ENCODE results near the gene GRIN3B. TPM values are rescaled to one million over a fixed set of nuclear protein-coding genes. Genes with fewer than 3 reads are reported as not detected.
"Not testable (repeated sequence)": the region's sequence is repeated elsewhere in the genome, so short reads cannot be mapped to it uniquely, and the experiment has no call there.

Gene GRIN3B
- polyA plus RNA-seq (2013, experiment 1 of 2) = not detected
- 0.19 TPM for polyA plus RNA-seq (2013, experiment 2 of 2)

- Histone ChIP-seq H3K4me3 (ENCODE audit: low read length) (peak within 1 kb of the TSS; percentile 57), H3K27ac (ENCODE audit: low read depth, low read length) (no peak within 1 kb of the TSS), H3K4me1 (ENCODE audit: insufficient read depth, low read length) (no peaks in the 10 kb centered on the region), H3K9ac (ENCODE audit: low read depth, low read length) (no peak within 1 kb of the TSS), H3K36me3 (ENCODE audit: insufficient read depth, low read length) (no peaks in the 10 kb centered on the region), H3K27me3 (ENCODE audit: insufficient read depth, low read length) (peaks cover 37% of the 10 kb centered on the region), H3K9me3 (ENCODE audit: insufficient read depth, low read depth, low read length) (no peaks in the 10 kb centered on the region)
- 4% methylated on average over 43 of the region's 43 CpGs for WGBS
Observed at GRCh38 chr19:1000095-1000494, at the start of gene GRIN3B. TSS of gene GRIN3B (plus strand) at chr19:1000419. CDS start at chr19:1000438, 19 bp downstream.

GRCh38 chr19:952049-952679, 48.1 kb upstream of the GRIN3B start:
- peak overlapping the region; percentile 80 for H3K27ac ChIP-seq (ENCODE audit: low read depth, low read length)
- H3K9me3 ChIP-seq (ENCODE audit: insufficient read depth, low read depth, low read length) = no peaks in the 10 kb centered on the region
- no peak overlapping the region for H3K4me3 ChIP-seq (ENCODE audit: low read length)
- H3K27me3 ChIP-seq (ENCODE audit: insufficient read depth, low read length) = no peaks in the 10 kb centered on the region
- H3K9ac ChIP-seq (ENCODE audit: low read depth, low read length) = peak overlapping the region; percentile 56; the same call in 1 of the 2 replicates
- 88% methylated on average over 14 of the region's 14 CpGs for WGBS
- peaks cover 12% of the 10 kb centered on the region for H3K36me3 ChIP-seq (ENCODE audit: insufficient read depth, low read length)
- peaks cover 18% of the 10 kb centered on the region; the same call in 1 of the 2 replicates for H3K4me1 ChIP-seq (ENCODE audit: insufficient read depth, low read length)

GRCh38 chr19:952680-953444, 47.4 kb upstream of the GRIN3B start:
- Histone ChIP-seq H3K9ac (ENCODE audit: low read depth, low read length) (peak overlapping the region; percentile 56), H3K9me3 (ENCODE audit: insufficient read depth, low read depth, low read length) (no peaks in the 10 kb centered on the region), H3K4me1 (ENCODE audit: insufficient read depth, low read length) (peaks cover 21% of the 10 kb centered on the region; the same call in 1 of the 2 replicates), H3K36me3 (ENCODE audit: insufficient read depth, low read length) (peaks cover 5% of the 10 kb centered on the region; the same call in 1 of the 2 replicates), H3K27ac (ENCODE audit: low read depth, low read length) (peak overlapping the region; percentile 80), H3K27me3 (ENCODE audit: insufficient read depth, low read length) (no peaks in the 10 kb centered on the region), H3K4me3 (ENCODE audit: low read length) (0 out of 2 replicates have a peak overlapping the region, but pooled peaks have one; percentile 6)
- 50% methylated on average over 12 of the region's 21 CpGs for WGBS

- H3K4me3 ChIP-seq (ENCODE audit: low read length) = no peak overlapping the region
- WGBS = 51% methylated on average over 28 of the region's 33 CpGs
- H3K4me1 ChIP-seq (ENCODE audit: insufficient read depth, low read length) = peaks cover 21% of the 10 kb centered on the region; the same call in 1 of the 2 replicates
- no peaks in the 10 kb centered on the region for H3K36me3 ChIP-seq (ENCODE audit: insufficient read depth, low read length)
- no peaks in the 10 kb centered on the region for H3K9me3 ChIP-seq (ENCODE audit: insufficient read depth, low read depth, low read length)
- H3K9ac ChIP-seq (ENCODE audit: low read depth, low read length) = no peak overlapping the region
- H3K27me3 ChIP-seq (ENCODE audit: insufficient read depth, low read length) = no peaks in the 10 kb centered on the region
- peak overlapping the region; percentile 80 for H3K27ac ChIP-seq (ENCODE audit: low read depth, low read length)
Observed at GRCh38 chr19:953445-954271, 46.6 kb upstream of the GRIN3B start.

- Histone ChIP-seq H3K36me3 (ENCODE audit: insufficient read depth, low read length) (peaks cover 4% of the 10 kb centered on the region; the same call in 1 of the 2 replicates), H3K4me3 (ENCODE audit: low read length) (no peak overlapping the region), H3K9ac (ENCODE audit: low read depth, low read length) (no peak overlapping the region), H3K27me3 (ENCODE audit: insufficient read depth, low read length) (no peaks in the 10 kb centered on the region), H3K9me3 (ENCODE audit: insufficient read depth, low read depth, low read length) (no peaks in the 10 kb centered on the region), H3K27ac (ENCODE audit: low read depth, low read length) (no peak overlapping the region; the same call in 1 of the 2 replicates), H3K4me1 (ENCODE audit: insufficient read depth, low read length) (peaks cover 21% of the 10 kb centered on the region; the same call in 1 of the 2 replicates)
- 73% methylated on average over 12 of the region's 14 CpGs for WGBS
Observed at GRCh38 chr19:954272-954671, 45.9 kb upstream of the GRIN3B start.

- 80% methylated on average over 43 of the region's 43 CpGs for WGBS
- H3K27ac ChIP-seq (ENCODE audit: low read depth, low read length) = no peak overlapping the region; the same call in 1 of the 2 replicates
- H3K9ac ChIP-seq (ENCODE audit: low read depth, low read length) = no peak overlapping the region
- H3K36me3 ChIP-seq (ENCODE audit: insufficient read depth, low read length) = peaks cover 4% of the 10 kb centered on the region; the same call in 1 of the 2 replicates
- H3K4me3 ChIP-seq (ENCODE audit: low read length) = no peak overlapping the region
- H3K27me3 ChIP-seq (ENCODE audit: insufficient read depth, low read length) = no peaks in the 10 kb centered on the region
- H3K9me3 ChIP-seq (ENCODE audit: insufficient read depth, low read depth, low read length) = no peaks in the 10 kb centered on the region
- peaks cover 21% of the 10 kb centered on the region; the same call in 1 of the 2 replicates for H3K4me1 ChIP-seq (ENCODE audit: insufficient read depth, low read length)
Observed at GRCh38 chr19:954672-955494, 45.3 kb upstream of the GRIN3B start.

GRCh38 chr19:955803-956765, 44.1 kb upstream of the GRIN3B start:
- Histone ChIP-seq H3K9ac (ENCODE audit: low read depth, low read length) (peak overlapping the region; percentile 63), H3K36me3 (ENCODE audit: insufficient read depth, low read length) (peaks cover 10% of the 10 kb centered on the region; the same call in 1 of the 2 replicates), H3K4me3 (ENCODE audit: low read length) (no peak overlapping the region), H3K4me1 (ENCODE audit: insufficient read depth, low read length) (peaks cover 21% of the 10 kb centered on the region; the same call in 1 of the 2 replicates), H3K27me3 (ENCODE audit: insufficient read depth, low read length) (no peaks in the 10 kb centered on the region), H3K9me3 (ENCODE audit: insufficient read depth, low read depth, low read length) (no peaks in the 10 kb centered on the region), H3K27ac (ENCODE audit: low read depth, low read length) (peak overlapping the region; percentile 66)
- 79% methylated on average over 55 of the region's 55 CpGs for WGBS

GRCh38 chr19:956766-957440, 43.3 kb upstream of the GRIN3B start:
- peak overlapping the region; percentile 66 for H3K27ac ChIP-seq (ENCODE audit: low read depth, low read length)
- 44% methylated on average over 27 of the region's 27 CpGs for WGBS

GRCh38 chr19:957578-957977, 42.6 kb upstream of the GRIN3B start:
- H3K9ac ChIP-seq (ENCODE audit: low read depth, low read length); H3K9me3 ChIP-seq (ENCODE audit: insufficient read depth, low read depth, low read length); H3K27me3 ChIP-seq (ENCODE audit: insufficient read depth, low read length); H3K4me3 ChIP-seq (ENCODE audit: low read length): not testable (repeated sequence)
- H3K36me3 ChIP-seq (ENCODE audit: insufficient read depth, low read length) = peaks cover 16% of the 10 kb centered on the region; the same call in 1 of the 2 replicates
- WGBS = 91% methylated on average over 9 of the region's 9 CpGs
- H3K27ac ChIP-seq (ENCODE audit: low read depth, low read length) = peak overlapping the region; percentile 66
- H3K4me1 ChIP-seq (ENCODE audit: insufficient read depth, low read length) = peaks cover 17% of the 10 kb centered on the region; the same call in 1 of the 2 replicates

More at GRCh38 chr19:956766-957440, 43.3 kb upstream of the GRIN3B start:
- Histone ChIP-seq H3K9ac (ENCODE audit: low read depth, low read length) (peak overlapping the region; percentile 63), H3K4me3 (ENCODE audit: low read length) (no peak overlapping the region), H3K36me3 (ENCODE audit: insufficient read depth, low read length) (peaks cover 16% of the 10 kb centered on the region; the same call in 1 of the 2 replicates), H3K4me1 (ENCODE audit: insufficient read depth, low read length) (peaks cover 21% of the 10 kb centered on the region; the same call in 1 of the 2 replicates), H3K27me3 (ENCODE audit: insufficient read depth, low read length) (no peaks in the 10 kb centered on the region), H3K9me3 (ENCODE audit: insufficient read depth, low read depth, low read length) (no peaks in the 10 kb centered on the region)

All from HUES64 (cell line).